Measurements from ENCODE around the gene GGTLC3.
"Not testable (repeated sequence)": the region's sequence is repeated elsewhere in the genome, so short reads cannot be mapped to it uniquely, and the experiment has no call there.

GRCh38 chr22:18522762-18523161 lies 4.8 kb upstream of the GGTLC3 start:
- not testable (repeated sequence) for TF ChIP-seq CTCF (IDR thresholded peaks at IDR 0.05); ZFX (IDR thresholded peaks at IDR 0.05; ENCODE audit: borderline replicate concordance)
